ENCODE measurements around the gene HGFAC. TPM values are rescaled to one million over a fixed set of nuclear protein-coding genes. Genes with fewer than 3 reads are reported as not detected.

The HGFAC gene
- polyA plus RNA-seq, 1 of the 3 experiments (the other 2 are of a cell fraction): 0.43 TPM

DNA sequence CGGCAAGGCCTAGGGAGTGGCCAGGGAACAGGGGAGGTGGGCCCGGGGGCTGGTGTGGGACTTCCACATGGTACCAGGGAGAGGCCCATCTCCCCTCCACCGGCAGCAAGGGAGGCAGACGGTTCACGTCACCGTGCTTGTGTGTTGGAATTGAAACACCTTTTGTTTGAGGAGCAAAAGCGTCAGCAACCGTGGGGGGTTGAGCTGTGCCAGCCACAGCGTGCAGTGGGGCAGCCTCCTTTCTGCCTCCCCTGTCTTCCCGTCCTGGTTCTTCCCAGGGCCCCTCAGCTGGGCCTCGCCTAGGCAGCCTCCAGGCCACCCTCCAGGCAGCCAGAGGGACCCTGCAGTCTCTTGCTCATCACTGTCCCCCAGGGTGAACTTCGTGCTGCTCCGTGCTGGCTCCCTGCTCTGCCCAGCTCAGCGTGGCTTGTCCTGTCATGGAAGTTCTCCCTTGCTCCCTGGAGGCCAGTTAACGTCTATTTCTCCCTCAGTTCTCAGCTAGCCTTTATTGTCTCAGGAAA lies 32.1 kb upstream of the HGFAC start:
- no peak overlapping the region for H3K4me2 ChIP-seq
- POLR2A ChIA-PET: no interaction called here
- H3K9ac ChIP-seq: no peak overlapping the region
- WGBS (ENCODE audit: low lambda C conversion rate): 95% methylated on average over 13 of the region's 15 CpGs
- no peaks in the 10 kb centered on the region for H3K9me3 ChIP-seq
- no peak overlapping the region for H3K27ac ChIP-seq (ENCODE audit: low read depth in 2 of 2, low read length in 1 of 2)
- DNase-seq: no peak
- H3K9me2 ChIP-seq: no peaks in the 10 kb centered on the region
- CTCF ChIA-PET: interaction anchor here (0.7 to 1.5 kb wide), 5 partner anchors 9 to 71 kb away, joined by 3 to 4 read pairs (median 3); no protein-coding TSS in a partner anchor
- 0 out of 2 replicates have a peak, but pooled peaks cover 4% of the 10 kb centered on the region for H4K20me1 ChIP-seq (ENCODE audit: insufficient read depth)
- H3K4me3 ChIP-seq (ENCODE audit: low read depth in 2 of 2, low read length in 1 of 2): no peak overlapping the region
- TF ChIP-seq RCOR1 (IDR thresholded peaks at IDR 0.05; ENCODE audit: low read length): no peak
- no peak for TF ChIP-seq GABPA (IDR thresholded peaks at IDR 0.05; ENCODE audit: low read depth)
- TF ChIP-seq, protein P1, sequence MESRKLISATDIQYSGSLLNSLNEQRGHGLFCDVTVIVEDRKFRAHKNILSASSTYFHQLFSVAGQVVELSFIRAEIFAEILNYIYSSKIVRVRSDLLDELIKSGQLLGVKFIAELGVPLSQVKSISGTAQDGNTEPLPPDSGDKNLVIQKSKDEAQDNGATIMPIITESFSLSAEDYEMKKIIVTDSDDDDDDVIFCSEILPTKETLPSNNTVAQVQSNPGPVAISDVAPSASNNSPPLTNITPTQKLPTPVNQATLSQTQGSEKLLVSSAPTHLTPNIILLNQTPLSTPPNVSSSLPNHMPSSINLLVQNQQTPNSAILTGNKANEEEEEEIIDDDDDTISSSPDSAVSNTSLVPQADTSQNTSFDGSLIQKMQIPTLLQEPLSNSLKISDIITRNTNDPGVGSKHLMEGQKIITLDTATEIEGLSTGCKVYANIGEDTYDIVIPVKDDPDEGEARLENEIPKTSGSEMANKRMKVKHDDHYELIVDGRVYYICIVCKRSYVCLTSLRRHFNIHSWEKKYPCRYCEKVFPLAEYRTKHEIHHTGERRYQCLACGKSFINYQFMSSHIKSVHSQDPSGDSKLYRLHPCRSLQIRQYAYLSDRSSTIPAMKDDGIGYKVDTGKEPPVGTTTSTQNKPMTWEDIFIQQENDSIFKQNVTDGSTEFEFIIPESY (IDR thresholded peaks at IDR 0.05; ENCODE audit: borderline replicate concordance, low read depth): no peak
- TF ChIP-seq, protein P2, sequence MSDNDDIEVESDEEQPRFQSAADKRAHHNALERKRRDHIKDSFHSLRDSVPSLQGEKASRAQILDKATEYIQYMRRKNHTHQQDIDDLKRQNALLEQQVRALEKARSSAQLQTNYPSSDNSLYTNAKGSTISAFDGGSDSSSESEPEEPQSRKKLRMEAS (IDR thresholded peaks at IDR 0.05; ENCODE audit: low read depth): no peak
- no peak for TF ChIP-seq GATA2 (CRISPR knock-in tag; IDR thresholded peaks at IDR 0.05)
- TF ChIP-seq NRF1 (IDR thresholded peaks at IDR 0.05; ENCODE audit: low read depth, low read length): no peak
- no peak for TF ChIP-seq CHD2 (IDR thresholded peaks at IDR 0.05; ENCODE audit: low read length, partially characterized antibody)
- no peak for TF ChIP-seq SIN3A (IDR thresholded peaks at IDR 0.05; ENCODE audit: borderline replicate concordance, low read depth, low read length)
- H3K4me1 ChIP-seq (ENCODE audit: control insufficient read depth in 1 of 2, insufficient read depth in 2 of 2, low read depth in 1 of 2, low read length in 1 of 2): peaks cover 0 to 12% of the 10 kb centered on the region in 2 experiments; a peak in 2 of 4 replicates
- 0 out of 2 replicates have a peak, but pooled peaks cover 3% of the 10 kb centered on the region for H3K79me2 ChIP-seq (ENCODE audit: insufficient read depth)
- no peaks in the 10 kb centered on the region for H3K36me3 ChIP-seq (replicated peaks in 1 of 2; ENCODE audit: control insufficient read depth in 1 of 2, insufficient read depth in 2 of 2, low read length in 1 of 2)
- no peaks in the 10 kb centered on the region for H3F3A ChIP-seq (replicated peaks; ENCODE audit: insufficient read depth)
- no peaks in the 10 kb centered on the region for H3K27me3 ChIP-seq (ENCODE audit: insufficient read depth)
- H2AFZ ChIP-seq (ENCODE audit: low read depth): no peak overlapping the region

- Histone ChIP-seq H3K4me3 (ENCODE audit: low read depth in 2 of 2, low read length in 1 of 2) (no peak overlapping the region), H3K9ac (no peak overlapping the region), H3K4me2 (no peak overlapping the region), H4K20me1 (ENCODE audit: insufficient read depth) (0 out of 2 replicates have a peak, but pooled peaks cover 4% of the 10 kb centered on the region), H3K79me2 (ENCODE audit: insufficient read depth) (0 out of 2 replicates have a peak, but pooled peaks cover 3% of the 10 kb centered on the region), H3K27me3 (ENCODE audit: insufficient read depth) (no peaks in the 10 kb centered on the region), H3K4me1 (ENCODE audit: control insufficient read depth in 1 of 2, insufficient read depth in 2 of 2, low read depth in 1 of 2, low read length in 1 of 2) (peaks cover 0 to 12% of the 10 kb centered on the region in 2 experiments; a peak in 2 of 4 replicates), H3K9me2 (no peaks in the 10 kb centered on the region), H2AFZ (ENCODE audit: low read depth) (no peak overlapping the region), H3K9me3 (no peaks in the 10 kb centered on the region), H3K27ac (ENCODE audit: low read depth in 2 of 2, low read length in 1 of 2) (no peak overlapping the region), H3F3A (replicated peaks; ENCODE audit: insufficient read depth) (no peaks in the 10 kb centered on the region), H3K36me3 (replicated peaks in 1 of 2; ENCODE audit: control insufficient read depth in 1 of 2, insufficient read depth in 2 of 2, low read length in 1 of 2) (peaks cover 0 to under 1% of the 10 kb centered on the region in 2 experiments)
- no peak for DNase-seq
- WGBS (ENCODE audit: low lambda C conversion rate): 92% methylated on average over 19 of the region's 22 CpGs
- ChIA-PET POLR2A (no interaction called here), CTCF (interaction anchor here (0.9 kb wide), 1 partner anchor 21 kb away, joined by 3 read pairs; no protein-coding TSS in a partner anchor)
- TF ChIP-seq TEAD4 (IDR thresholded peaks at IDR 0.05; ENCODE audit: borderline replicate concordance, insufficient read depth) (no peak), RFX5 (IDR thresholded peaks at IDR 0.05; ENCODE audit: low read length) (no peak), FOXM1 (IDR thresholded peaks at IDR 0.05; ENCODE audit: low read depth) (no peak), SMC3 (IDR thresholded peaks at IDR 0.05; ENCODE audit: low read depth, low read length) (no peak), TCF12 (IDR thresholded peaks at IDR 0.05) (no peak), TAF1 (IDR thresholded peaks at IDR 0.05; ENCODE audit: borderline replicate concordance, low read depth, low read length) (no peak), EZH2phosphoT487 (IDR thresholded peaks at IDR 0.05; ENCODE audit: borderline replicate concordance, low read depth) (no peak)
- TF ChIP-seq, protein P3, sequence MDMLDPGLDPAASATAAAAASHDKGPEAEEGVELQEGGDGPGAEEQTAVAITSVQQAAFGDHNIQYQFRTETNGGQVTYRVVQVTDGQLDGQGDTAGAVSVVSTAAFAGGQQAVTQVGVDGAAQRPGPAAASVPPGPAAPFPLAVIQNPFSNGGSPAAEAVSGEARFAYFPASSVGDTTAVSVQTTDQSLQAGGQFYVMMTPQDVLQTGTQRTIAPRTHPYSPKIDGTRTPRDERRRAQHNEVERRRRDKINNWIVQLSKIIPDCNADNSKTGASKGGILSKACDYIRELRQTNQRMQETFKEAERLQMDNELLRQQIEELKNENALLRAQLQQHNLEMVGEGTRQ (IDR thresholded peaks at IDR 0.05; ENCODE audit: borderline replicate concordance, low read depth, low read length): no peak
- TF ChIP-seq, protein P2 (IDR thresholded peaks at IDR 0.05; ENCODE audit: low read depth): no peak
- TF ChIP-seq, protein P4, sequence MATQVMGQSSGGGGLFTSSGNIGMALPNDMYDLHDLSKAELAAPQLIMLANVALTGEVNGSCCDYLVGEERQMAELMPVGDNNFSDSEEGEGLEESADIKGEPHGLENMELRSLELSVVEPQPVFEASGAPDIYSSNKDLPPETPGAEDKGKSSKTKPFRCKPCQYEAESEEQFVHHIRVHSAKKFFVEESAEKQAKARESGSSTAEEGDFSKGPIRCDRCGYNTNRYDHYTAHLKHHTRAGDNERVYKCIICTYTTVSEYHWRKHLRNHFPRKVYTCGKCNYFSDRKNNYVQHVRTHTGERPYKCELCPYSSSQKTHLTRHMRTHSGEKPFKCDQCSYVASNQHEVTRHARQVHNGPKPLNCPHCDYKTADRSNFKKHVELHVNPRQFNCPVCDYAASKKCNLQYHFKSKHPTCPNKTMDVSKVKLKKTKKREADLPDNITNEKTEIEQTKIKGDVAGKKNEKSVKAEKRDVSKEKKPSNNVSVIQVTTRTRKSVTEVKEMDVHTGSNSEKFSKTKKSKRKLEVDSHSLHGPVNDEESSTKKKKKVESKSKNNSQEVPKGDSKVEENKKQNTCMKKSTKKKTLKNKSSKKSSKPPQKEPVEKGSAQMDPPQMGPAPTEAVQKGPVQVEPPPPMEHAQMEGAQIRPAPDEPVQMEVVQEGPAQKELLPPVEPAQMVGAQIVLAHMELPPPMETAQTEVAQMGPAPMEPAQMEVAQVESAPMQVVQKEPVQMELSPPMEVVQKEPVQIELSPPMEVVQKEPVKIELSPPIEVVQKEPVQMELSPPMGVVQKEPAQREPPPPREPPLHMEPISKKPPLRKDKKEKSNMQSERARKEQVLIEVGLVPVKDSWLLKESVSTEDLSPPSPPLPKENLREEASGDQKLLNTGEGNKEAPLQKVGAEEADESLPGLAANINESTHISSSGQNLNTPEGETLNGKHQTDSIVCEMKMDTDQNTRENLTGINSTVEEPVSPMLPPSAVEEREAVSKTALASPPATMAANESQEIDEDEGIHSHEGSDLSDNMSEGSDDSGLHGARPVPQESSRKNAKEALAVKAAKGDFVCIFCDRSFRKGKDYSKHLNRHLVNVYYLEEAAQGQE (IDR thresholded peaks at IDR 0.05; ENCODE audit: low read depth, low read length): no peak
Observed at GRCh38 chr4:3410401-3411135, 31.2 kb upstream of the HGFAC start.
